ENCODE data around the gene MYO18A.

Gene MYO18A

DNA sequence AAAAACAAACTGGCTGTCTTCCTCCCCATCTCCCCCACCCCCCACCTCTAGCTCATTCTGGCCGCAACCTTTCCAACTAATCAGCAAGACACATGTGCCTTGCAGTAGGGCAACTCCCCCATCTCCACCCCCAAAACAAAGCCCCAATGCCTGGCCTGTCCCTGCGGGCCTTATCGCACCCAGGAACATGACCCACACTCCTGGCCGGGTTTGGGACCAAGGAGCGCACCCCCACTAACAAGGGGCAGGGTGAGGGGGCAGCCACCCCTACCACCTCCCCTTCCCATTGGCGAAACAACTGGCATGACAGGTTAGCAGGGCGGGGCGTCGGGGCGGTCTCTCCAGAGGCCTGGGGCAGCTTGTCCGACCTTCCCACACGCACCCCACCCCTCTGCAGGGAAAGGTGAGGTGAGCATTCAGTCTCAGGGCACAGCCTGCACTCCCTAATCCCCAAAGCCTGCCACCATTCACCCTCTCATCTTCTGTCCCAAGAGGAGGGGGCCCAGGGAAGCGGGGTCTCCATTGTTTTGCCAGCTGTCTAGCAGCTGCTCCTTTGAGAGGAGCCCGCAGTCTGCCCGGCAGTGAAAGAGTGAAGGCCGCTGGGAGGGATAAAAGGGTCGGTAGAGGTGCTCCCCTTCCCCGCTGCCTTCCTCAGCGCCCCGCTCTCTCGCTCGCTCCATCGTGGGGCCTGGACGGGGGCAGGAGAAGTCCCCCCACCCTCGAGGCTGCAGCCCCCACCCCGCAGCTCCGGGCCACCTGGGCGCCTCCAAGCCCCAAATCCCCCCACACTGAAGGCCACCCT, 765 bp downstream of the MYO18A start:
- Histone ChIP-seq H3K4me1 (peaks cover 56% of the 10 kb centered on the region), H3K36me3 (no peaks in the 10 kb centered on the region), H3K4me3 (peak overlapping the region; percentile 72), H3K27me3 (no peaks in the 10 kb centered on the region), H3K9ac (peak overlapping the region; percentile 77), H3K4me2 (peak overlapping the region; percentile 98), H4K20me1 (0 out of 2 replicates have a peak, but pooled peaks cover 5% of the 10 kb centered on the region), H3K9me3 (peaks cover 11% of the 10 kb centered on the region), H3K27ac (peak overlapping the region; percentile 61)
- TF ChIP-seq Cebpa-rat (IDR thresholded peaks at IDR 0.05): no peak

GRCh38 chr17:29178750-29179231, 1.4 kb downstream of the MYO18A start:
- Histone ChIP-seq H3K9ac (peak overlapping the region; percentile 77; the same call in 1 of the 2 replicates), H3K27ac (no peak overlapping the region), H3K4me2 (peak overlapping the region; percentile 98)

GRCh38 chr17:29177871-29178749, 2.1 kb downstream of the MYO18A start:
- 0 out of 2 replicates have a peak, but pooled peaks cover under 1% of the 10 kb centered on the region for H3K9me3 ChIP-seq
- peak overlapping the region; percentile 72; the same call in 1 of the 2 replicates for H3K4me3 ChIP-seq
- H3K27ac ChIP-seq: peak overlapping the region; percentile 52; the same call in 1 of the 2 replicates
- H3K9ac ChIP-seq: no peak overlapping the region; the same call in 1 of the 2 replicates
- peaks cover 56% of the 10 kb centered on the region for H3K4me1 ChIP-seq
- no peaks in the 10 kb centered on the region for H3K27me3 ChIP-seq
- H4K20me1 ChIP-seq: 0 out of 2 replicates have a peak, but pooled peaks cover 5% of the 10 kb centered on the region
- TF ChIP-seq Cebpa-rat (IDR thresholded peaks at IDR 0.05): no peak
- peak overlapping the region; percentile 98 for H3K4me2 ChIP-seq
- no peaks in the 10 kb centered on the region for H3K36me3 ChIP-seq

More at GRCh38 chr17:29178750-29179231, 1.4 kb downstream of the MYO18A start:
- H3K36me3 ChIP-seq: no peaks in the 10 kb centered on the region
- 0 out of 2 replicates have a peak, but pooled peaks cover 5% of the 10 kb centered on the region for H4K20me1 ChIP-seq
- peaks cover 56% of the 10 kb centered on the region for H3K4me1 ChIP-seq
- no peaks in the 10 kb centered on the region for H3K27me3 ChIP-seq
- peaks cover 8% of the 10 kb centered on the region for H3K9me3 ChIP-seq
- no peak for TF ChIP-seq Cebpa-rat (IDR thresholded peaks at IDR 0.05)
- H3K4me3 ChIP-seq: peak overlapping the region; percentile 72

DNA sequence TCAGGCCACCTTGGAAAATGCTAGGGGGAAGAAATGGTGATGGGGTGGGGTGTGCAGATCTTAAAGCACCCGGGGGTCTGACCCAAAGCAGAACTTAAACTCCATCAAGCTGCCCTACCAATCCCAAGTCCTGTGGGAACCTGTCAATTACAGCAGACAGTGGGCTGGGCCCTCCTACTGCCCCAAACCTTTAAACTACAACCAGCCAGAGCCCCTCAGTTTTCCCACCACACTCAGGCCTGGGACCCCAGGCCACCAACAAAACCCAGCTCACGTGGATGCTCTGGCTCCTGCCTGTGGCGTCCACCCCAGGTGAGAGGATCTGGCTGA, 2.7 kb downstream of the MYO18A start:
- Histone ChIP-seq H3K9ac (no peak overlapping the region), H3K36me3 (no peaks in the 10 kb centered on the region), H3K9me3 (no peaks in the 10 kb centered on the region), H4K20me1 (0 out of 2 replicates have a peak, but pooled peaks cover 5% of the 10 kb centered on the region), H3K4me1 (peaks cover 56% of the 10 kb centered on the region), H3K4me3 (no peak overlapping the region; the same call in 1 of the 2 replicates), H3K4me2 (peak overlapping the region; percentile 98), H3K27me3 (no peaks in the 10 kb centered on the region), H3K27ac (peak overlapping the region; percentile 52; the same call in 1 of the 2 replicates)
- TF ChIP-seq Cebpa-rat (IDR thresholded peaks at IDR 0.05): no peak

- peak overlapping the region; percentile 79 for H3K9ac ChIP-seq
- H3K4me1 ChIP-seq: peaks cover 56% of the 10 kb centered on the region
- H3K27me3 ChIP-seq: no peaks in the 10 kb centered on the region
Measured at GRCh38 chr17:29176558-29177351, 3.4 kb downstream of the MYO18A start.

DNA sequence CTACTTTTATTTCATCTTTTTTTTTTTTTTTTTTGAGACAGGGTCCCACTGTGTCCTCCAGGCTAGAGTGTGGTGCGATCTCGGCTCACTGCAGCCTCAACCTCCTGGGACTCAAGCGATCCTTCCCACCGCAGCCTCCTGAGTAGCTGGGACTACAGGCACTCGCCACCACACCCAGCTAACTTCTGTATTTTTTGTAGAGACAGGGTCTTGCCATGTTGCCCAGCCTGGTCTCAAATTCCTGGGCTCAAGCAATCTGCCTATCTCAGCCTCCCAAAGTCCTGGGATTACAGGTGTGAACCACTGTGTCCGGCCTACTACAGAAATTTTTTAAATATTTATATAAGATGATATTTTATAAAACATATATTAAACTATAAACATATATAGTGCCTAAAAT, 4.8 kb downstream of the MYO18A start:
- TF ChIP-seq Cebpa-rat (IDR thresholded peaks at IDR 0.05): no peak
- H3K27me3 ChIP-seq: no peaks in the 10 kb centered on the region
- H3K9me3 ChIP-seq: no peaks in the 10 kb centered on the region
- no peaks in the 10 kb centered on the region for H3K36me3 ChIP-seq
- 0 out of 2 replicates have a peak, but pooled peaks cover 5% of the 10 kb centered on the region for H4K20me1 ChIP-seq
- no peak overlapping the region for H3K4me3 ChIP-seq
- peaks cover 48% of the 10 kb centered on the region for H3K4me1 ChIP-seq
- no peak overlapping the region for H3K4me2 ChIP-seq
- no peak overlapping the region for H3K27ac ChIP-seq
- no peak overlapping the region for H3K9ac ChIP-seq

More at GRCh38 chr17:29176558-29177351, 3.4 kb downstream of the MYO18A start:
- peak overlapping the region; percentile 82 for H3K27ac ChIP-seq
- H3K36me3 ChIP-seq: no peaks in the 10 kb centered on the region
- H3K9me3 ChIP-seq: no peaks in the 10 kb centered on the region
- peak overlapping the region; percentile 98 for H3K4me2 ChIP-seq
- 0 out of 2 replicates have a peak, but pooled peaks cover 5% of the 10 kb centered on the region for H4K20me1 ChIP-seq
- H3K4me3 ChIP-seq: peak overlapping the region; percentile 69
- no peak for TF ChIP-seq Cebpa-rat (IDR thresholded peaks at IDR 0.05)

DNA sequence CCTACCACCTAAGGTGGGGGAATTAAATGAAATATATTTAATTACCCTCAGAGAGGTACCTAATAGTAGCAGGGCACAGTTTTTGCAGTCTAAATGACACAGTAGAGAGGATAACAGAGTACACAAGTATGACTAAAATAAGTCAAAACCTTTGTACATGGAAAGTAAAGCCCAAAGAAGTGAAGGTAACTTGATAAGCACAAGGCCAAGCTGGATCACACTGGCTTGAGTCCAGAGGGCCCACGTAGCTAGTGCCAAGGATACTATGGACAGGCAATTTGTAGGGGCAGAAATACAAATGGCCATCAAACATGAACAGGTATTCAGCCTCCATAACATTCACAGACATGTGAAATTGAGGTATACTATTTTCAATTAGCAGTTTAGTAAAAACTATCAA, 7.6 kb downstream of the MYO18A start:
- H3K4me2 ChIP-seq: no peak overlapping the region
- no peaks in the 10 kb centered on the region for H3K27me3 ChIP-seq
- H3K4me1 ChIP-seq: peaks cover 36% of the 10 kb centered on the region
- no peak for TF ChIP-seq Cebpa-rat (IDR thresholded peaks at IDR 0.05)
- H4K20me1 ChIP-seq: 0 out of 2 replicates have a peak, but pooled peaks cover 5% of the 10 kb centered on the region
- 0 out of 2 replicates have a peak, but pooled peaks cover 10% of the 10 kb centered on the region for H3K36me3 ChIP-seq
- H3K4me3 ChIP-seq: no peak overlapping the region
- H3K9me3 ChIP-seq: no peaks in the 10 kb centered on the region
- H3K9ac ChIP-seq: no peak overlapping the region
- no peak overlapping the region for H3K27ac ChIP-seq

DNA sequence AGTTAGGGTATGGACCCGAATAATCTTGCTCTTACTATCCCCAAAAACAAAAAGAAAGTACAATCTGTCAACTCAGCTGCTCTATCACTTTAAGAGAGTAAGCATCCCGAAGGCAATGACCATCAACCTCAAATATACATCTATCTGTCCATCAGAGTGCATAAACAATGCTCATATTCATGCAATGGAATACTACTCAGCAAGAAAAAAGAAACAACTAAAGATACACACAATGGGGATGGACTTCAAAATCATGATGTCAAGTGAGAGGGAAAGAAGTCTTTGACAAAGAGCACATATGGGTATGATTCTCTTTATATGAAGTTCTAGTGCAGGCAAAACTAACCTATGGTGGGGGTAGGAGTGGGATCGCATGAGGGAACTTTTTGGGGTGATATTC, 9.5 kb downstream of the MYO18A start:
- Histone ChIP-seq H3K36me3 (peaks cover 21% of the 10 kb centered on the region), H4K20me1 (peaks cover 3% of the 10 kb centered on the region; the same call in 1 of the 2 replicates), H3K27ac (no peak overlapping the region), H3K27me3 (no peaks in the 10 kb centered on the region), H3K4me3 (no peak overlapping the region), H3K9me3 (no peaks in the 10 kb centered on the region), H3K4me2 (no peak overlapping the region), H3K9ac (no peak overlapping the region), H3K4me1 (peaks cover 20% of the 10 kb centered on the region)
- no peak for TF ChIP-seq Cebpa-rat (IDR thresholded peaks at IDR 0.05)
